Fibroblast of lung (primary cell): ENCODE results near the gene ABCA9. TPM values are rescaled to one million over a fixed set of nuclear protein-coding genes. Genes with fewer than 3 reads are reported as not detected.

Experiments
- DNase-seq, 2 donors: peaks; one replicate each; pipeline versions ENCODE4 v3.0.0 to v3.0.0-alpha.2; 2010; ENCODE audit warnings: low read depth in 2 of 2
- H2AFZ ChIP-seq: 2 replicates; pipeline ENCODE4 v1.5.1; 2012; ENCODE audit warnings: low read length, control low read depth, inconsistent platforms
- H3K27ac ChIP-seq: 2 replicates; pipeline ENCODE4 v1.5.1; 2011; ENCODE audit warnings: low read length, control low read depth; ENCODE audit not compliant: insufficient read depth
- H3K27me3 ChIP-seq: 2 replicates; pipeline ENCODE4 v1.5.1; 2011; ENCODE audit warnings: mild to moderate bottlenecking, low read length; ENCODE audit not compliant: control insufficient read depth, insufficient read depth
- H3K36me3 ChIP-seq: 2 replicates; pipeline ENCODE4 v1.5.1; 2011; ENCODE audit warnings: low read length; ENCODE audit not compliant: control insufficient read depth, insufficient read depth
- H3K4me1 ChIP-seq: 2 replicates; pipeline ENCODE4 v1.5.1; 2011; ENCODE audit warnings: low read length; ENCODE audit not compliant: control insufficient read depth, insufficient read depth; ENCODE audit errors: extremely low read depth
- H3K4me2 ChIP-seq: 2 replicates; pipeline ENCODE4 v1.5.1; 2011; ENCODE audit warnings: low read length, control low read depth; ENCODE audit not compliant: insufficient read depth; ENCODE audit errors: extremely low read depth
- H3K4me3 ChIP-seq, 4 experiments: fragments of 200-600 bp in 1 of 4; sonication (generic) in 1 of 4; replicated peaks in 1 of 4; 2 replicates each; pipeline ENCODE4 v1.5.1; 2011 to 2016; ENCODE audit warnings: low read length in 4 of 4, low read depth in 3 of 4, mild to moderate bottlenecking in 3 of 4, control low read depth in 2 of 4, inconsistent platforms in 1 of 4, mixed read lengths in 1 of 4; ENCODE audit not compliant: insufficient read depth in 1 of 4; ENCODE audit errors: control extremely low read depth in 1 of 4
- H3K79me2 ChIP-seq: 2 replicates; pipeline ENCODE4 v1.5.1; 2012; ENCODE audit warnings: mild to moderate bottlenecking, low read length, inconsistent platforms; ENCODE audit not compliant: control insufficient read depth, insufficient read depth
- H3K9ac ChIP-seq: 2 replicates; pipeline ENCODE4 v1.5.1; 2011; ENCODE audit warnings: mild to moderate bottlenecking, low read length, control low read depth; ENCODE audit not compliant: insufficient read depth
- H3K9me3 ChIP-seq: 2 replicates; pipeline ENCODE4 v1.5.1; 2012; ENCODE audit warnings: low read depth, low read length; ENCODE audit not compliant: control insufficient read depth, insufficient read depth
- H4K20me1 ChIP-seq: 2 replicates; pipeline ENCODE4 v1.5.1; 2011; ENCODE audit warnings: low read length; ENCODE audit not compliant: control insufficient read depth, insufficient read depth; ENCODE audit errors: extremely low read depth
- EZH2 ChIP-seq: IDR thresholded peaks from 2 replicates; pipeline ENCODE4 v1.5.1; 2012; ENCODE audit warnings: low read length, control low read depth, mild to moderate bottlenecking; ENCODE audit errors: missing control alignments
- polyA plus RNA-seq, 2 donors: library from polyadenylated mRNA; depleted of rRNA in 1 of 2; stranded (reverse) in 1 of 2; unstranded in 1 of 2; fragments of >200 nt; gene quantifications; 2 replicates each; pipeline ENCODE4 v1.2.1, GENCODE V29; 2011 to 2012; ENCODE audit warnings: missing spikeins in 1 of 2
- total RNA-seq: library from RNA; depleted of rRNA; stranded (reverse); fragments of >200 nt; gene quantifications from 2 replicates; pipeline ENCODE4 v1.2.1, GENCODE V29; 2014
- TF ChIP-seq, protein P1 (sequence below), 2 donors: IDR thresholded peaks in 1 of 2; conservative IDR thresholded peaks in 1 of 2; 1 replicate in 1 of 2; 2 replicates in 1 of 2; pipeline ENCODE4 v1.5.1; 2011 to 2012; ENCODE audit warnings: low read length in 2 of 2, control low read depth in 1 of 2, inconsistent platforms in 1 of 2, low read depth in 1 of 2, mild to moderate bottlenecking in 1 of 2

The ABCA9 gene
- total and polyA plus RNA-seq, 2 donors (not counting 1 experiment from before 2014, with no cell fraction given): 1.6 to 3.1 TPM

DNA sequence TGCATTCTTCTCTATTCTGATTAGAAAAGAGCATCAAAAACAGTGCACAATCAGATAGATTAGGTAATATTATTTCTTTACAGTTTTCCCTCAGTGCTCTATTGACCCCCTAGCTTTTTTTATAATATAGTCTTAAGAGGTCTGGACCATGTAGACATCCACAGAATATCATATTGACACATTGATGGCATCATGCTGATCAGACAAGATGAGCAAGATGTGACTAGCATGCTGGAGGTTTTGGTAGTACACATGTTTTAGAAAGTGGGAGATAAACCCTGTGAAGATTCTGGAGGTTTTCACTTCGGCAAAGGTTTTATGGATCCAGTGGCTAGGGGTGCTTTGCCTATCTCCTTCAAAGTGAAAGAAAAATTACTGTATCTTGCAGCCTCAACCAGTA, 102.8 kb downstream of the ABCA9 start:
- Histone ChIP-seq H3K27me3 (no peaks in the 10 kb centered on the region), H4K20me1 (no peaks in the 10 kb centered on the region), H3K9ac (no peak overlapping the region), H3K4me3 (no peak overlapping the region), H3K4me1 (no peaks in the 10 kb centered on the region), H2AFZ (no peak overlapping the region), H3K4me2 (no peak overlapping the region), H3K79me2 (no peaks in the 10 kb centered on the region), H3K9me3 (no peaks in the 10 kb centered on the region), H3K36me3 (no peaks in the 10 kb centered on the region), H3K27ac (no peak overlapping the region)
- DNase-seq: no peak
- TF ChIP-seq, protein P1, sequence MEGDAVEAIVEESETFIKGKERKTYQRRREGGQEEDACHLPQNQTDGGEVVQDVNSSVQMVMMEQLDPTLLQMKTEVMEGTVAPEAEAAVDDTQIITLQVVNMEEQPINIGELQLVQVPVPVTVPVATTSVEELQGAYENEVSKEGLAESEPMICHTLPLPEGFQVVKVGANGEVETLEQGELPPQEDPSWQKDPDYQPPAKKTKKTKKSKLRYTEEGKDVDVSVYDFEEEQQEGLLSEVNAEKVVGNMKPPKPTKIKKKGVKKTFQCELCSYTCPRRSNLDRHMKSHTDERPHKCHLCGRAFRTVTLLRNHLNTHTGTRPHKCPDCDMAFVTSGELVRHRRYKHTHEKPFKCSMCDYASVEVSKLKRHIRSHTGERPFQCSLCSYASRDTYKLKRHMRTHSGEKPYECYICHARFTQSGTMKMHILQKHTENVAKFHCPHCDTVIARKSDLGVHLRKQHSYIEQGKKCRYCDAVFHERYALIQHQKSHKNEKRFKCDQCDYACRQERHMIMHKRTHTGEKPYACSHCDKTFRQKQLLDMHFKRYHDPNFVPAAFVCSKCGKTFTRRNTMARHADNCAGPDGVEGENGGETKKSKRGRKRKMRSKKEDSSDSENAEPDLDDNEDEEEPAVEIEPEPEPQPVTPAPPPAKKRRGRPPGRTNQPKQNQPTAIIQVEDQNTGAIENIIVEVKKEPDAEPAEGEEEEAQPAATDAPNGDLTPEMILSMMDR (conservative IDR thresholded peaks at IDR 0.05 in 1 of 2, IDR thresholded peaks at IDR 0.05 in 1 of 2; ENCODE audit: low read depth in 1 of 2, low read length in 2 of 2): no peak
- TF ChIP-seq EZH2: no peak

DNA sequence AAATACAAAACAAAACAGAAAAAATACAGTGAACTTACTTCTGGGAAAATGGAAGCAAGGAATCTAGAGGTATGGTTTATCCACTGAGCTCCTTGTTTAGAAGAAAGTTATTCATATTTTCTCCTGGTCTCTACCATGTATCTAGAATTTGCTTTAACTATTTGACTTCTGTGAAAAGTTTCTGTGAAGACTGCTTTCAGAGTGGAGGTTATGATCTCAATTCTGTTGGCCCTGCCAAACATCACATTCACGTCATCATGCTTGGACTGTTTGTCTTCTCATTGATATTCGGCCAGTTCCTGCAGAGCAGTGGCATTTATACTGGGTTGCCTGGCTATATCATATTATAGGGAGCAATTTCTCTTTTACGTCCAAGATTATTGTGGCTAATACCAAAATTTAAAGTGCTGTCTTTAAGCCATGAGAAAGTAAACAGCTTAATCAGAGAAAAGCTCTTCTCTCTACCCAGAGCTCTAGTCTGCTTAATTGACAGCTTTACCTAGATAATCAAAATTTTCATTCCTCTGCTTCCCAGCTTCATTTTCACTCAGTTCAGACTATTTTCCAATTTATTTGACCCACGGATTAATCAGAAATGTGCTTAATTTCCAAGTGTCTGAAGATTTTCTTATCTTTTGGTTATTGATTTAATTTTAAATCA, 105.4 kb downstream of the ABCA9 start, which contains the start of gene ABCA8:
TSS of gene ABCA8 (minus strand) at position 212 of the 661 bp plus-strand sequence. CDS start 13,358 bp downstream, outside the sequence.
- no peaks in the 10 kb centered on the region for H4K20me1 ChIP-seq
- H3K27me3 ChIP-seq: no peaks in the 10 kb centered on the region
- H3K27ac ChIP-seq: peak within 1 kb of the TSS; percentile 6
- no peaks in the 10 kb centered on the region for H3K4me1 ChIP-seq
- H3K36me3 ChIP-seq: no peaks in the 10 kb centered on the region
- no peak within 1 kb of the TSS for H3K9ac ChIP-seq
- TF ChIP-seq, protein P1 (conservative IDR thresholded peaks at IDR 0.05 in 1 of 2, IDR thresholded peaks at IDR 0.05 in 1 of 2; ENCODE audit: low read depth in 1 of 2, low read length in 2 of 2): no peak
- no peak for TF ChIP-seq EZH2
- no peaks in the 10 kb centered on the region for H3K9me3 ChIP-seq
- H3K4me2 ChIP-seq: peak within 1 kb of the TSS; percentile 44
- peak within 1 kb of the TSS in 3 of 4 experiments; percentile 28 to 78 (median 52) for H3K4me3 ChIP-seq
- H2AFZ ChIP-seq: peak within 1 kb of the TSS; percentile 62
- no peaks in the 10 kb centered on the region for H3K79me2 ChIP-seq
- peak; percentile 33 to 86 for DNase-seq

DNA sequence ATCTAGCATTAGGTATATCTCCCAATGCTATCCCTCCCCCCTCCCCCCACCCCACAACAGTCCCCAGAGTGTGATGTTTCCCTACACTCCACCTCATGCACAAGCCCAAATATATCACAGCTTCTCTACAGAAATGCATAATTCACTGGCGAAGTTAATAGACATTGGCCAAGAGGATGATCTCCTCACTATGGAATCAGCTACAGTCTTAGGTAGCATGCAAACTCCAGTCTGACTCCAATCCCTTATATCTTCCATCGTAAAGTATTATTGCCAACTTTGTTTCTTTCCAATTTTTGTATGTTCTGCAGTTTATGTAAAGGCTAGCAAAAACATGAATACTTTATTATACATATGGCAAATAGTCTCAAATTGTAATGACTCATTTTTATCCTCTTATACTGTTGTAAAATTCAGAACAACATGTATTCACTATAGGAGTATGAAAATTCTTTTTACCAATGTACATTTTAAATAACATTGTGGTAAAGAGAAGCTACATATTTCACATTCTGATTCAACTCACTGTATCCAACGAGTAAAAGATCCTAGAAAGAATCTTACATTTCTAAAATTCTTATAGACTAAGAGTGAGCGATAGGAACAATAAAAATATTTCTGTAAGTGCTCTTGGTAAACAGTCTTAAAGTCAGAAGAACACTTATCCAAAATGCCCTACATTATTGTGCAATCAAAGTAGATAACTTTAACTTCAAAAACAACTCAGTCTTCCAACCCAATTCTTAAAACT, 106.4 kb downstream of the ABCA9 start:
- Histone ChIP-seq H3K9me3 (no peaks in the 10 kb centered on the region), H4K20me1 (no peaks in the 10 kb centered on the region), H3K4me1 (no peaks in the 10 kb centered on the region), H3K9ac (no peak overlapping the region), H3K36me3 (no peaks in the 10 kb centered on the region), H2AFZ (no peak overlapping the region), H3K4me3 (peak overlapping the region in 3 of 4 experiments; percentile 28 to 78 (median 52)), H3K27ac (no peak overlapping the region), H3K4me2 (peak overlapping the region; percentile 44), H3K27me3 (no peaks in the 10 kb centered on the region), H3K79me2 (no peaks in the 10 kb centered on the region)
- DNase-seq: peak in 1 of 2 donors; percentile 51
- TF ChIP-seq EZH2: no peak
